ENCODE results near the gene MRAP.
A peak's percentile ranks its signal among the peaks of the same experiment; 100 is the strongest.
"Not testable (repeated sequence)": the region's sequence is repeated elsewhere in the genome, so short reads cannot be mapped to it uniquely, and the experiment has no call there.

The MRAP gene

DNA sequence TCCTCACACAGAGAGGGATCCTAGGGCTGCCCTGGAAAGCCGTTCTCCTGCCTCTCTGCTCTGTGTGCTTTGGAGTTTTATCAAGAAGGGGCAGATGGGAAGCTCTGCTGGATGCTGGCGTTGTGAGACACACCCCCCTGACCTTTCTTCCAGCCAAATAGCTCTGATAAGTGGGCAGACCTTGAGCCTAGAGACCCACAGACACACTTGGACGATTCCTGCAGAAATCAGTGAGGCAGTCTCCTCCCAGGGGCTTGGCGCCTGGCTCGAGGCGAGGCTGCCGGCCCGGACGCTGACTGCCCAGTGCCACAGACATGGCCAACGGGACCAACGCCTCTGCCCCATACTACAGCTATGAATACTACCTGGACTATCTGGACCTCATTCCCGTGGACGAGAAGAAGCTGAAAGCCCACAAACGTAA lies at the start of gene MRAP:
Gene MRAP (plus strand): TSS at position 198 of the 424 bp plus-strand sequence. CDS start 117 bp downstream, at position 315.
- DNase-seq, result no peak

DNA sequence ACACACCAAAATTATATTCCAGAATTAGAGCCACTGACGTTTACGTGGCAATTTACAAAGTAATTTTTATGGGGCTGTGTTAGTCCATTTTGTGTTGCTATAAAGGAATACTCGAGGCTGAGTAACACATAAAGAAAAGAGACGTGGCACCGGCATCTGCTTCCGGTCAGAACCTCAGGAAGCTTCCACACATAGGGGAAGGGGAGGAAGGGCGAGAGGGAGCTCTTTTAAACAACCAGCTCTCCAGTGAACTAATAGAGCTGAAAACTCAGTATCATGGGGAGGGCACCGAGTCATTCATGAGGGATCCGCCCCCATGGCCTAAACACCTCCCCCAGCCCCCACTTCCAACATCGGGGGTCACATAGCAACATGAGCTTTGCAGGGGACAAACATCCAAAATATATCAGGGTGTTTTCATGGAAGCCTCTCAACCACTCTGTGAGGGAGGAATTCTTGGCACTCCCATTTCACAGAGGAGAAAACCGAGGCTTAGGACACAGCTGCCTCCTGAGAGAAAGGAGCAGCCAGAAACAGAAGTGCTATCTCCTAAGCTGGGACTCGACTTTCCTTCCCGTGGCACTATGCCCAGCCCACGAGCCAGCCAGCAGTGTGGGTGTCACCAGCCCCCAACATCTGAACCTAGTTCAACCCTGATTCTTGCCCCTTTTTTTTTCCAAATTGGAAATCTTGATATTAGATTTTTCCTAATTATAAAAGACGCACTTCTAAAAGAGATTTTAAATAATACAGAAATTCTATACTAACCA lies 49.0 kb upstream of the MRAP start:
- no peak for DNase-seq

DNA sequence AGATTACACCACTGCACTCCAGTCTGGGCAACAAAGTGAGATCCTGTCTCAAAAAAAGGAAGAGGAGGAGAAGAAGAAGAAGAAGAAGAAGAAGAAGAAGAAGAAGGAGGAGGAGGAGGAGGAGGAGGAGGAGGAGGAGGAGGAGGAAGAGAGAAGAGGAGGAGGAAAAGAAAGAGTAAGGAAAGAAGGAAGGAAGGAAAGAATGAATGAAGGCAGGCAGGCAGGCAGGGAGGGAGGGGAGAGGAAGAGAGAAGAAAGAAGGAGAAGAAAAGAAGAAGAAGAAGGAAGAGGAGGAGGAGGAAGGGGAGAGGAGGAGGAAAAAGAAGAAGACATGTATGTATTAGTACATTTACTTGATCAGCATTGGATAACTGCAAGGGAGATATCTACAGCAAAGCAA lies 46.5 kb upstream of the MRAP start:
- DNase-seq, result no peak

DNA sequence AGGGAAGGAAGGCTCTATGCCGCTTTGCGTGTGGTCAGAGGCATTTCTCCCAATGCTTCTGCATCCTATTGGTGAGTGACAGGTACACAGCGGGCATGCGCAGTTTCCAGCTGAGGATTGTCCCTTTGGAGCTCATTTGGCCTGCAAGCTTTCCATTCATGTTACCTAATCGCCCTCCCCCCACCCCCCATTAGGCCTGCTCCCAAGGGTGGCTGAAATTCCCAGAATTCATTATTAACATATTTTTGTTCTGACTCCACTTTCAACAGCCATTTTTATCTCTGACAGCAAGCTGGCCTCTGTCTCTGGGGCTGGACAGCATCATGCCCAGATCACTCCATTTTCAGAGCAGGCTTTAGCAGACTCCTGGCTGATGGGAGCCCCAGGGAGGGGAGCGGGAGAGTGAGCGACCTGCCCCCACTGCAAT lies 45.4 kb upstream of the MRAP start:
- DNase-seq, result no peak

DNA sequence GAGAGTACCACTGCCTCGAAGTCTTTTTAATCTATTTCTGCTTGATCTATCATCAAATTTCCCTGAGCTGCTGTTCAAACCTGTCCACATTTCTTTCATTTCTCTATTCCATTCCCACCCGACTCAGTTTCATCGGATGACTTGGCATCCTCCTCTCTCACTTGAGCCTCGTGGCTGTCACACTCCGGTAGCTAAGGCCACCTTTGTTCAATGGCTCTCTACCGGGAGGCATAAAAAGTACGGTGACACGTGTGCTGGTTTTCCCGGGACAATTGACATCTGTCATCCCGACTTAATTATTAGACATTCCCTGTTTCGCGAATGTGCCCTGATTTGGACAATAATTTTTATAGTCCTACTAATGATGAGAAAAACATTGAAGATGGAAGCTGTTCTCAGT lies 42.4 kb upstream of the MRAP start:
- no peak for DNase-seq

DNA sequence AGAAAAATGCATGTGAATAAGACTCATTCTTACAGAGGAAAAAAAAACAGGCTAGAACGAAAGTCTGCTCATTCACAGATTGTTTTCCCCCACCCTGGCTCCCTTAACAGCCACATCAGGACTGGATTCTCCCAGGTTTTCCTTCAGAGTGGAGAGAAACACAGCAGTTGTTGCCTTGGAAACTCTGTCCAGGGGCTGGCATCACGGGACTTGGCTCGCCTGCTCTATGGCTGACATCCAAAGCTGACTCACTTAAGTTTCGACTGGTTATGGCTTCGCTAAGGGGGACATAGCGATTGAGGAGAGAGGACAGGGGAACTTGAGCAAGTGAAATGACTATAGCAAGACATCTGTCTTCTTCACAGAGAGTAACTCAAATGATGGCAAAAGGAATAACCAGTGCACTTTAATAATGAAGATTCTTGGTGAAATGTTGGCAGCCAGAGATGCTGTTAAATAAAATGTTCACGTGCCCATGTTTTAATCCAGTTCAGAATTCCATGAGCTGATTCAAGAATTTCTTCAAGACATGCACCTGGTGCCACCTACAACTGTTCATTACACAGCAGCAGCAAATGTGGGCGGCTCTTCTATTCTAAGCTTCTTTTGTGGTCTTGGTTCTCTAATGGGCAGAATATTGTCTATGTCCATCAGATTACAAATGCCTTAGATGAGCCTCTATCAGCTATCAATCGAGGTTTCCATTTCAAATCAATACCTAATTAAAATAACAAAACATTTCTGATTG lies 41.6 kb upstream of the MRAP start:
- DNase-seq, result peak; percentile 24

DNA sequence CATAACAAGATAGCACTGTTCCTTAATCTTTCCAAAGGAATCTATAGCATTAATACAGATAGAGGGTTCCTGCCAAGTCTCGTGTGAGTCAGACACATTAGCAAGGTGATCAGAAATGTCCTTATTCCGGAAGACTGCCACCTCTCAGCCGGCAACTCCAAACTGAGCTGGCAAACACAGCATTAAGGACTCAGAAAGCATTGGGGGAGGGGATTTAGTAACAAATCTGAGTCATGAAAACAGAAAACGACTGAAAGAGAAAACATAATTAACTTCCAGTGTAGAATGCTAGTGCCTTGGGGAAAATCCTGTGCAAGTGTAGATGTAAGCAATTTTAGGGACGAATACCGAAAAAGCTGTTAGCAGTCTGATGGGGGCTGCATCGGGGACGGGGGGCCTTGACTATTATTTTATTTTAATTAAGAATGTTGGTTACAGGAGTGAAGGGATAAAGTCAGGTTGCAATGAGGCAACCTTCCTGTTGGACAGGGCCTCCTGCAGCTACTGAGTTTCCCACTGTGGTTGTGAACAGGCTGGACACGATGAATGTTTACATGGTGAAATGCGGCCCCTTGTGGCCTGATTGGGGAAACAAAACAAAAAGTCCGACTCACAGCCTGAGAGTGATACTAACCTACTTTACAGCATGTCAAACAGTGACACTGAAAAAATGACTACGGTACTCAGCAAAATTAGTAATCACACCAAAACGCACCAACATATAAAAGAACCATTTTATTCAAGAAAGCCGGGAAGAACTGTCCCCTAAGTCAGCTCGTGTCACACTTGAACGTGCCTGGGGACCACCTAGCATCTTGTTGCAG lies 40.5 kb upstream of the MRAP start:
- peak; percentile 57 for DNase-seq

DNA sequence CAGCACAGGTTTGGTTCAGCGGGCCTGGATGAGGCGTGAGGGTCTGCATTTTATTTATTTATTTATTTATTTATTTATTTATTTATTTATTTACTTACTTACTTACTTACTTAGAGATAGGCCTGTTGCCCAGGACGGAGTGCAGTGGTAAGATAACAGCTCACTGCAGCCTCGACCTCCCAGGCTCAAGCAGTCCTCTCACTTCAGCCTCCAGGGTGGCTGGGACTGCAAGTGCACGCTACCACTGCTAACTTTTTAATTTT lies 39.9 kb upstream of the MRAP start:
- not testable (repeated sequence) for DNase-seq

DNA sequence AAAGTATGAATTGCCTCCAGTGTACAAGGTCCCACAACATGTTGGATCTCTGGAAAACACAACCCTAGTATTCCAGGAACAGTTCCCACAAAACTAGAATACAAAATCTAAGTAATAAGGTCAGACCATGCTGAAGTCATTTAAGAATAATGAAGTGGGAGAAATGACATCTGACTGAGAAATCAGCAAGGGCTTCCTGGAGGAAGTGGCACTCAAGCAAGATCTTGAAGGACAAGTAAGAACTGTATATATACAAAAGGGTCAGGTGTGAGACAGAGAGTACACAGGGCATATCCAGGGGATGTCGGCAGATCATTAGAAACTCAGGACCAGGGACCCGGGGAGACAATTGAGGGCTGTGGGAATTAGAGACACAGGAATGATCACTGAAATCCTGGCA lies 38.5 kb upstream of the MRAP start:
- no peak for DNase-seq

DNA sequence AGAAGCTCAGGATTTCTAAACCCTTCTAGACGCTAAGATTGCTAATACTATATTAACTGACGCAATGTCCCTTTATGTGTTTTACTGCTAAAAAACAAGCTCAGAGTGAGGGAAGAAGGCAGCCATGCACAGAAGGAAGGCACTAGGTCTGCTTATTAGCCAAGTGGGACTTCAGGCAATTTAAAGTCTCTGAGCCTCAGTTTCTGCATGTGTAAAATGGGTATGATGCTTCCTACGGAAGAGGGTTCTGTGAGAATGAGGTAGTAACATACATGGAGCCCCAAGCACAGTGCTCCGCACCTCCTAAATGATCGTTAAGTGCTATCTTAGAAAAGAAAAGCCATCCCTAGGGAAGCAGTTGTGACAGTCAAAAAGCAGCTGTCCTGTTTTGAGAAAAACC lies 36.7 kb upstream of the MRAP start:
- no peak for DNase-seq

DNA sequence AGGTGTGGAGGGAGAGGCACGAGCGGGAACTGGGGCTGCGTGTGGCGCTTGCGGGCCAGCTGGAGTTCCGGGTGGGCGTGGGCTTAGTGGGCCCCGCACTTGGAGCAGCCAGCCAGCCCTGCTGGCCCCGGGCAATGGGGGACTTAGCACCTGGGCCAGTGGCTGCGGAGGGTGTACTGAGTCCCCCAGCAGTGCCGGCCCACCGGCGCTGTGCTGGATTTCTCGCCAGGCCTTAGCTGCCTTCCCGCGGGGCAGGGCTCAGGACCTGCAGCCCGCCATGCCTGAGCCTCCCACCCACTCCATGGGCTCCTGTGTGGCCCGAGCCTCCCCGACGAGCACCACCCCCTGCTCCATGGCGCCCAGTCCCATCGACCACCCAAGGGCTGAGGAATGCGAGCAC lies 33.3 kb upstream of the MRAP start:
- not testable (repeated sequence) for DNase-seq

DNA sequence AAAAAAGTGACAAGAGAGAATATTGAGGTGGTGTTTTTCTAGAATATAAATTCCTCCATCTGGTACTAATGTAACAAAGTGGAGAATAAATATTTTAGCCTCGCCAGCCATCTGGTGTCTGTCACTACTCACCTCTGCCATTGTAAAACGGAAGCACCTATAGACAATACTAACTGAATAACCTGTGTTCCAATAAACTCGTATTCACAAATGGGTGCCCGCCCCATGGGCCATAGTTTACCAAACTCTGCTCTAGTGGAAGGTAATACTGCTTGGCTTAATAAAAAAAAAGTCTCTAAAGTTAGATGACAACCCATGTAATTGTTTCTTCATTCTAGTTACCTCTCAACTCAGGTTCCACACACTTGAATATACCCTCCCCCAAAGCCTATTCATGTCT lies 27.9 kb upstream of the MRAP start:
- DNase-seq, result no peak

DNA sequence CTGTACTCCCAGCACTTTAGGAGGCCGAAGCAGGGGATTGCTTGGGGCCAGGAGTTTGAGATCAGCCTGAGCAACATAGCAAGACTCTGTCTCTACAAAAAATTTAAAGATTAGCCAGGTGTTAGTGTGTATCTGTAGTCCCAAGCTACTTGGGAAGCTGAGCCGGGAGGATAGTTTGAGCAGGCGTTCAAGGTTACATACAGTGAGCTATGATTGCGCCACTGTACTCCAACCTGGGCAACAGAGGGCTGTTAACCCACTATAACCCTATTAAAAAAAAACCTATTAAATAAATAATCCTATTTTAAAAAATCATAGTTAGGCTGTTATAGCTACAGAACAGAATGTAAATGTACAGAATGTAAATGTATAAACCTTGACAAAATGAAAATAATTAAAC lies 22.0 kb upstream of the MRAP start:
- DNase-seq, result no peak

DNA sequence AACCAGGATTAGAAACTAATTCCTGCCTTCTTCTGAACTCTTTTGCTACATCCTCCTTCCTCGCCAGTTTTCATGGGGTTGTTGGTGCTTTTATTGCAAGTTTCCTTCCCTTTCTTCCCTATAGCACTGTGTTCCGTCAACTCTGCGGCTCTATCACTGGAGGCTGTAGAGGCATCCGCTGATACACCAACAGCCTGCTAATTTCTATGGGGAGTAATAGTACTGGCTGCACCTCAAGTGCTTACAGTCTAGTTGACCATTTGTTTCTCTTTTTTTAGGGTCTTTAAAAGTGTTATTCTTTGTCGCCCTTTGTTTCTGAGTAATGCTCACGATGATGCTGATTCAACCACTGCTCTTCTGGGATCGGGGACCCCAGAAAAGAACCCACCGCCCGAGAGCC lies 20.6 kb upstream of the MRAP start:
- no peak for DNase-seq

DNA sequence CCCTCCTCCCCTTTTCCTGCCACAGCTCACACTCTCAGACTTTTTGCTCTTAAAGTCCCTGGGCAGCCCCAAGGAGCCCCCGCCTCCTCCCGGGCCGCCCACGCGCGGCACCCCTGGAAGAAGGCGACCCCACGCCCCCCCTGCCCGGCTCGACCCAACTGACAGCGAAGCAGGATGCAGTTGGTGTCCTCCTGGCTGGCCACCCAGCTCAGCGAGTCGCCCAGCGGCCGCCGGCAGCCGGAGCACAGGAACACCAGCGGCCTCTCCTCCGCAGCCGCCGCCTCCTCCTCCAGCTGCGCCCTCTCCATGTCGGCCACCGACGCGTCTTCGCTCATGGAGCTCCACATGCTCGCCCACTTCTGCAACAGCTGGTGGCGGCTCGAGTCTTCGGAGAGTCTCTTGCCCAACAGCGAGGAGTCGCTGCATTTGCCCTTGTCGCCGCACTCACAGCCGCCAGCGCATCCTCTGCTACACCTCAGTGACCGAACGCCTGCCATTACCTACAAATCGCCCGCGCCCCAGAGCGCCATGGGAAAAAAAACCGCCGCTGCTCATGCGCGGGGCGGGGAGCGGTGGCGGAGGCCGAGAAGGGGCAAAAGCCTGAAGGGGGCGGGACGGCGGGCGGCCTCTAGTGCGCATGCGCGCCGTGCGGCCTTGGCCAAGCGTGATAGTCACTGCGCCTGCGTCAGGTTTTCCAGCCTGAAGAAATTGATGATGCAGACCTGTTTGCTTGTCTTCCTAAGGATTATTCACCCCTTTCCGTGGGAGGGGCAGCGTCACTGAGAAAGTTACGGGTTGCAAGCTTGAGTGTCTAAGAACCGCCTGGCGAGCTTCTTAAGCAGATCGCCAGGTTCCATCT lies 19.9 kb upstream of the MRAP start, which contains the start of gene MIS18A:
Gene MIS18A (minus strand): TSS at position 532 of the 859 bp plus-strand sequence. CDS start 35 bp downstream, at position 497.
- DNase-seq, result peak; percentile 81

DNA sequence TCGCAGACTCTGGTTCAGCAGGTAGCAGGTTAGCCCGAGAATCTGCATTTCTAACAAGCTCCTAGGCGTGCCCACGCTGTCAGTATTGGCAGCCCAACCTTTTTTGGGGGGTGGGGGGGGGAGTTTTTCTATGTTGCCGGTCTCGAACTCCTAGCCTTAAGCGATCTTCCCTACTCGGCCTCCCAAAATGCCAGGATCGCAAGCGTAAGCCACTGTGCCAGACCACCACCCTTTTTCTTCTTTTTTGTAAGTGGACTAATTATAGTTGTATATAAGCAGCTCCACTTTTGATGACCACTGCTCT lies 19.3 kb upstream of the MRAP start:
- no peak for DNase-seq

DNA sequence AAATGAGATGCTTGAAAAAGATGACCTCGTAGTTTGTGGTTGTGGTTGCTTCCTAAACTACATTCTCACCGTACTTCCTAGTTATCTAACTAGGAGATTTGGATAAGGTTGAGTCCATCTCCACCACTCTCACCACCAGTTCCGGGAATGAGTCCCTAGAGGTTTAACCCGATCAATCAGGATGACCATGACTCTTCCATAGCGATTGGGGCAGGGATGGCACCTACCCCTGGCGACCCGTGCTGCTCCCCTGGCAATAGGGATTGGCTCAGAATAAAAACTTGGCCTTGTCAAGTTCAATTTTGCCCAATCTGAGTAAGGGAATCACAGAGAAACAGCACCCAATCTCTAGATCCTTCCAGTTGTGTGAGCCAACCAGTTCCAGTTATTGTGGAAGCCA lies 17.1 kb upstream of the MRAP start:
- no peak for DNase-seq

DNA sequence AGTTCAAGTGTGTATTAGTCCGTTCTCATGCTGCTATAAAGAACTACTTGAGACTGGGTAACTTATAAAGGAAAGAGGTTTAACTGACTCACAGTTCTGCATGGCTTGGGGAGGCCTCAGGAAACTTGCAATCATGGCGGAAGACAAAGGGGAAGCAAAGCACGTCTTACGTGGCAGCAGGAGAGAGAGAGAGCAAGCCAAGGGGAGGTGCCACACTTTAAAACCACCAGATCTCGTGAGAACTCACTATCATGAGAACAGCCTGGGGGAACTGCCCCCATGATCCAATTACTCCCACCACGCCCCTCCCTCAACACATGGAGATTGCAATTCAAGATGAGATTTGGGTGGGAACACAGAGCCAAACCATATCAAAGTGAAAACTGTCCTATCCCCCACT lies 15.7 kb upstream of the MRAP start:
- no peak for DNase-seq

DNA sequence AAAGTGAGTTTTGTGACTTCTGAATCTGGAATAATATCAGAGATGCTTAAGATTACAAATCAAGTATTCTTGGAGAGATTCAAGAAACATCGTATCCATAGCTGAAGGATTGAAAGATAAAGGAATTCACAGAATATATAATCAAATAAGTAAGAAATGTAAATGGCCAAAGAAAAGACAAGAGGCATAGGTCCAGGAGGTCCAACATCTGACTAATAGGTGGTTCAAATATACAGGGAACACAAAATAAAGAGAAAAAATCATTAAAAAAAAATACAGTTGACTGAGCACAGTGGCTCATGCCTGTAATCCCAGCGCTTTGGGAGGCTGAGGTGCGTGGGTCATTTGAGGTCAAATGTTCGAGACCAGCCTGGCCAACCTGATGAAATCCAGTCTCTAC lies 13.2 kb upstream of the MRAP start:
- DNase-seq, result no peak

DNA sequence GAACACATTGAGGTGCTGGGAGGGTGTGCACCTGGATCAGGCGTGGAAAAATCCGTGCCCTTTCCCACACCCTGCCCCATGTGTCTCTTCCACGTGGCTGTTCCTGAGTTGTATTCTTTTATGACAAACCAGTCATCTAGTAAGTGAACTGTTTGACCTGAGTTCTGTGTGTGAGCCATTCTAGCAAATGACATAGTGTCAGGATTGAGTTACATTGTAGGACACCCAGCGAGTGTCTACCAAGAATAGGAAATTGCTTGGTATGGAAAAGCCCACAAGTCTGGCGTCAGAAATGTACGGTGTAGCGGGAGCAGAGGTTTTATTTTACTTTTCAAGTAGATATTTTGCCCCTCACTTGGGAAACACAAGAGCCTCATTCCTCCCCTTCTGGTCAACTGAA lies 1.2 kb upstream of the MRAP start:
- no peak for DNase-seq

DNA sequence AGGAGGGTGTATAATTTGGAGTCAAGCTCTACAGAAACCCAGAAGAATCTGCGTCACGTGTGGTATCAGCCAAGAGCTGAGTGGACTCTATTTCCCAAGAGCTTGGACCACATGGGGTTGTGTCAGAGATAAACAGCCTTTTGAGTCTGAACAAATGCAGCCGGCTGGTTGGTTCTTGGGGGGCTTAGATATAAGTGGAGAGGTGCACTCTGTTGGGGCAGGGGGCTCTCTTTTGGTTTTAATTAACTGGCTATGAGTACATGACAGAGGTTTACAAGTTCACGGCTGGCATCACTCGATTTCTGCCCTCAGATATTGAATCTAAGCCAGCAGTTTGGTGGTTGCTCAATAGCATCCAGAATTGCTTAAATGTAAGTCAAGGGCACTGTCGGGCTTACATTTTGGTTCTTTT lies 501 bp upstream of the MRAP start:
- no peak for DNase-seq

DNA sequence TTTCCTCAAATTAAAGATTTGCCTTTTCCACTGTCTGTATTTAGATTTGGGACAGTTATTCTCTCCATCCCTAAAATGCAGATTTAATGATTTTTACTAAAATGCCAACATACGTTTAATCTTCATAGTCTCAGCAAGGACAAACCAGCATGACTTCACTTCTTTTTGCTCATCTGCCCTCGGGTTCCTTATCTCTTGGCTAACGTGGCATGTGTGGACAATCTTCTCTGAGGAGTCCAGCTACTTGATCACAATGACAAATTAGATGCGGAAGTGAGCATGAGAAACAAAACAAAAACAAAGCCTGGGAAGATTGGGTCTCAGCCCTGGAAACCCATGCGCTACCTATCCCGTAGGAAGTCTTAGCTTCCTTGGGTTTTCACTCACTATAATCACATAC lies 1.0 kb downstream of the MRAP start:
- DNase-seq, result no peak

DNA sequence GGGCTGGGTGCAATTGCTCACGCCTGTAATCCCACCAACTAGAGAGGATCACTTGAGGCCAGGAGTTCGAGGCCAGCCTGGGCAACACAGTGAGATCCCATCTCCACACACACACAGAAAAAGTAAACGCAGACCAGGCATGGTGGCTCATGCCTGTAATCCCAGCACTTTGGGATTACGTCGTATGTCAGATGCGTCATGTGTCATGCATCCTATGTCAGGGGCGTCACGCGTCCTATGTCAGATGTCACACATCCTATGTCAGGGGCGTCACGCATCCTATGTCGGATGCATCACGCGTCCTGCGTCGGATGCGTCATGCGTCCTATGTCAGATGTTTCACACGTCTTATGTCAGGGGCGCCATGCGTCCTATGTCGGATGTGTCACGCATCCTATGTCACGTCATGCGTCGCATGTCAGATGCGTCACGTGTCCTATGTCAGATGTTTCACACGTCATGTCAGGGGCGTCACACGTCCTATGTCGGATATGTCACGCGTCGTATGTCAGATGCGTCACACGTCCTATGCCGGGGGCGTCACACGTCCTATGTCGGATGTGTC lies 1.5 kb downstream of the MRAP start:
- no peak for DNase-seq
